Dedifferentiated amniotic fluid mesenchymal stem cell (primary cell): ENCODE data around the gene UBC.
"Not testable (repeated sequence)": the region's sequence is repeated elsewhere in the genome, so short reads cannot be mapped to it uniquely, and the experiment has no call there.

Experiments
- DNase-seq: peaks from one replicate; pipeline ENCODE4 v3.0.0-alpha.2; 2016; ENCODE audit errors: extremely low spot score

Gene UBC

DNA sequence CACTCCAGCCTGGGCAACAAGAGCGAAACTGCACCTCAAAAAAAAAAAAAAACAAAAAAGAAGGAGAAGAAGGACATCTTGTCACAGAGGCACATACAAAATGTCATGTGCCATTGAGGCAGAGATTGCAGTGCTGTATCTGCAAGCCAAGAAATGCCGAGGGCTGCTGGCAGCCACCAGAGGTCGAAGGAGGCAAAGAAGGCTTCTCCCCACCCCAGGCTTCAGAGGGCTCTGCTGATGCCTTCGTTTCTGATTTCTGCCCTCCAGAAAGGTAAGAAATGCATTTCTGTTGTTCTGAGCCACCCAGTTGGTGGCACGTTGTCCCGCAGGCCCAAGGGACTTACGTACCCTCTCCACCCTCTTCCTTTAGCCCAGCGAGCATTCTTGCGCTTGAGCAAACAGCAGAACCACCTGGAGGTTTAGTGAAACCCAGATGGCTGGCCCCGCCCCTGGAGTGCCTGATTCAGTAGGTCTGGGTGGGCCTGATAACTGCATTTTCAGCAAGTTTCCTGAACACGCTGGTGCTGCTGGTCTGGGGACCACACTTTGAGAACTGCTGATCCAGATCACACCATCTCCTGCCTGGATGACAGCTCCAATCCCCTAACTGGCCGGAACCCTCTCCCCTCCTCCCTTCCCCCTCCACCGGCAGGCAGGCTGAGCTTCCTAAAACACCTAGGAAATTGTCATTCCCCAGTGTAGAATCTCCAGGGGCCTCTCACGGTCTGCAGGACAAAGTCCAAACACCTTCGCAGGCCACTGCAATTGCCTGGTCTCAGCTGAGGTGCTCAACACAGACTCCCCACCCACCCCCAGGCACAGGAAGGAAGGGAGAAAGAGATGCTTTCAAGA lies 29.6 kb downstream of the UBC start:
- no peak for DNase-seq

DNA sequence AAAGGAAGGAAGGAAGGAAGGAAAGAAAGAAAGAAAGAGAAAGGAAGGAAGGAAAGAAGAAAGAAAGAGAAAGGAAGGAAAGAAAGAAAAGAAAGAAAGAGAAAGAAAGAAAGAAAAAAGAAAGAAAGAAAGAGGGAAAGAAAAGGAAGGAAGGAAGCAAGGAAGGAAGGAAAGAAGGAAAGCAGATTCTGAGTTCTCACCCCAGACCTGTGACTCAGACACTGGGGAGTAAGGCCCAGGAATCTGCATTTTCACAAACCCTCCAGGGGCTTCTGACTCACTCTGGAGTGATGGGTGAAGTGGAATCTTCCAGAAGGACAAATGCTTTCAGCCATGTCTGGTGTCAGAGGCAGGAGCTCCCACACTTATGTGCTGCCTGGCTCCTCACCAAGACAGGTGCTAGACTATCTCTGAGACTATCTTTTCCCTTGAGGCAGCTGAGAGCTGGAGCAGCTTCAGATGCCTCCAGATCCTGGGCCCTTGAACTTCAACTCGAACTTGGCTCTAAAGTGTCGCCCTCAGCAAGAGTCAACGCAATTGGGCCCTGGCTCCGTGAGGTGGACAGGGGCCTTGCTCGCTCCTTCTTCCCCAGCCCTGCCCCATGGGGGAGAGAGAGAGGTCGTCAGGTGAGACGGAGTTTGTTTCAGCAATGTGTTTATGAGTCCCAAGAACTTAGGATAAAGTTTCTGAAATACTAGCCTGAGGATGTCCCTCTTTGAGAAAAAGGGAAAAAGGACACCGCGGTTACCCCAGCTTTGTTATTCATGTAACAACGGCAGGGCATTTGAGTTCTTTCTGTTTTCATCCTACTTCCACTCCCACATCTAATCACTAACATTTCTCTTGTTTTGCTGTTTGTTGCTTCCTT lies 31.0 kb downstream of the UBC start:
- DNase-seq, result no peak

DNA sequence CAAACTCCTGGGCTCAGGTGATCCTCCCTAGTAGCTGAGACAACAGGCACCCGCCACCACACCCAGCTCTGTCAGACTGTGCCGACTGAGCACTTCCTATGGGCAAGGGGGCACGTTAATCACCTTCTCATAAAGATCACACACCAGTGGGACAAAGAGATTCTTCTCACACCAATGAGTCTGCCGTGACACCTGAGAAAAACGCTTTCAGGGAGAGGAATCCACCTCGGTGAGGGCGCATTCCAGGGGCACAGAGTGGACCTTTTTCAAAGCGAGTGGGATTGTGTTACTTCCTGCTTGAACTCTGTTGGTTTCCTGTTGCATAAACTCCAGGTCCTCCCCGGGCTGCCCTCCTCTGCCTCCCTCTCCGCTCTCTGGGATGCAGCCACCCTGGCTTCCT lies 33.3 kb downstream of the UBC start:
- no peak for DNase-seq

DNA sequence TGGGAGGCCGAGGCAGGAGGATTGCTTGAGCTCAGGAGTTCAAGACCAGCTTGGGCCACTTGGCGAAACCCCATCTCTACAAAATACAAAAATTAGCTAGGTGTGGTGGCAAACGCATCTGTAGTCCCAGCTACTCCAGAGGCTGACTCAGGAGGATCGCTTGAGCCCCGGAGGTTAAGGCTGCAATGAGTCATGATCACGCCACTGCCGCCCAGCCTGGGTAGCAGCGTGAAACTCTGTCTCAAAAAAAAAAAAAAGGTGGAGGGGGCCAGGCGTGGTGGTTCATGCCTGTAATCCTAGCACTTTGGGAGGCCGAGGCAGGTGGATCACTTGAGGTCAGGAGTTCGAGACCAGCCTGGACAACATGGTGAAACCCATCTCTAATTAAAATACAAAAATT lies 34.1 kb downstream of the UBC start:
- not testable (repeated sequence) for DNase-seq

DNA sequence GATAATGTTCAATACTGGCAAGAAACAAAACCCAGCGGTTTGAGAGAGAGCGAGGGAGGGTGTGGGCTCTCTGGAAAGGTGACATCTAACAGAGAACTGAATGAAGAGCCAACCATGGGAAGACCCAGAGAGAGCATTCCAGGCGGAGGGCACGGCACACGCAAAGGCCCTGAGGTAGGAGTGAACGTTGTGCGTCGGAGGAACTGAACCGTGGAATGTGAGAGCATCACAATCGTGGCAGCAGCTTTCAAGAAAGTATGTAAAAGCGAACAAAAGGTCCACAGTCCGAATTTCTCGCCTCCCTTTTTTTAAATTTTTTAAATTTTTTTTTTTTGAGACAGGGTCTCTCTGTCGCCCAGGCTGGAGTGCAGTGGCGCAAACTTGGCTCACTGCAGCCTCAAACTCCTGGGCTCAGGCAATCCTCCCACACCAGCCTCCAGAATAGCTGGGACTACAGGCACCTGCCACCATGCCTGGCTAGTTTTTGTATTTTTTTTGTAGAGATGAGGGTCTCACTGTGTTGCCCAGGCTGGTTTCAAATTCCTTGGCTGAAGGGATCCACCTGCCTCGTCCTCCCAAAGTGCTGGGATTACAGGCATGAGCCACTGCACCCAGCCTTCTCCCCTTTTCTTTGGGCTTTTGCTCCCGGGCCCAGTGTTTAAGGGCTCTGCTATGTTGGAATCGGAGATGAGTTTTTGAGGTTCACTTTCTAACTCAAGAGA lies 35.5 kb downstream of the UBC start:
- DNase-seq, result no peak

DNA sequence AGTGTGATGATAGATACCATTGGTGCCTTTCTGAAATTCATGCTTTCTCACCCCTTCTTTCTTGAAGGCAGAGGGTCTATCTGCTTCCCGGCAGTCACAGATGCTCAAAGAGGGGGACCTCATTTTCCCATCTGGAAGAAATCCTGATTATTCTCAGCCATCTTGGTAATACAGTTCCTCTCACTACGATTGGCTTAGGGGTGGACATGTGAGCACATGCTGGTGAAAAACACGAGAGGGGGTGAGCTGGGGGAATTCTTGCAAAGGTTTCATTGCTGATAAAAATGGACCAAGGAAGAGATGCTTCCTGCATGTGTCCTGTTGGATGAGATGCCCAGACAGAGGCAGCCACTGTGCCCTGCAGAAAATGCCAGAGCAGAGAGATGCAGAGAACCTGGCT lies 37.0 kb downstream of the UBC start:
- no peak for DNase-seq

DNA sequence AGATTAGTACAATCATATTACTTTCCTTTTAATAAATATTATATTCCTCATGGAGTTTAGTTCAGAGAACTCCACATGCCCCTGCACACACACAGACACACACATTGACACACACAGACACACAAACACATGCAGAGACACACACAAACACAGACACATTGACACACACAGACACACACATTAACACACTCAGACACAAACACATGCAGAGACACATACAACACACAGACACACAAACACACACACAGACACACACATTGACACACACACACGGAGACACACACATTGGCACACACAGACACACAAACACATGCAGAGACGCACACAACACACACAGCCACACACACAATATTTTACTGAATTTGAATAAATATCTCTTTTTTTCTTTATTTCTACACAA lies 38.3 kb downstream of the UBC start:
- no peak for DNase-seq

DNA sequence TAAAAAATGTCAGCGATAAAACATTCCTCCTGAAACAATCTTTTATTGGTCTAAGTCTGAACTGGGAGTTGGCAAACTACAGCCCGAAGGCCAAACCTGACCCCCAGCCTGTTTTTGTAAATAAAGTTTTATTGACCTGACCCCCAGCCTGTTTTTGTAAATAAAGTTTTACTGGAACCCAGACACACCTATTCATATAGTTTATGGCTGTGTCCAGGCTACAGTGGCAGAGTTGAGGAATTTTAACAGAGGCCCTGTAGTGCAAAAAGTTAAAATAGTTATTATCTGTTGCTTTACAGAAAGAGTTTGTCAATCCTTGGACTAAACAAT lies 38.7 kb downstream of the UBC start:
- no peak for DNase-seq

DNA sequence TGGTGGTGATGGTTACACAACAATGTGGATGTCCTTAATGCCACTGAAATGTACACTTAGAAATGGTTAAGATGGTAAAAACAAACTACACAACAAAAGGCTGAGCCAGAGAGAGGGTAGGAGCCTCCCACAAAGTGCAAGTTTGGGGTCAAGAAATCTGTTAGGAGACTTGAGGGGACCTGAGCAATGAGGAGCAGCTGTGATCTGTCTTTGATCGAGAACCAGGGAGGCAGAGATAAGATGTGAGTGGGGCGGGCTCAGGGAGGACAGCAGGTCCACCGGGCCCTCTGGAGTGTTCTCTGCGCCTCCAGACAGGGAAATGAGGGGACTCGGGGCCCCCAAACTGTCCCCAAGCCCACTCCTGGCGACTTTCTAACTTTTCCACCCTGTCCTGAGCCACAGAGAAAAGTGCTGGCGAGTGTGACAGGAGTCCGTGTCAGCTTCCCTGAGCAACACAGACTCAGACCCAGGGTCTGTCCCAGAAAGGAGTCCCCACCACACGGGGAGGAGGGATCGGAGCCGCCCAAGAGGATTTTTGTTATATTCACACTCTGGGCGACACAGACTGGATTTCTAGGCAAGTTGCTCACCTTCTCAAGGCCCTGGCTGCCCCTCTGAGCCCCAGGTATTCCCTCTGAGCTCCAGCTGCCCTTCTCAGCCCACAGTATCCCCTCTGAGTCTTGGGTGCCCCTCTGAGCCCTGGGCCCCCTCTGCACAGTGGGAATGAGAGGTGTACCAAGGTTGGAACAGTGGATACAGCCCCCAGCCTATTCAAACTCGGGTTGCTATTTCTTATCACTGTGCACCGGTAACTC lies 39.3 kb downstream of the UBC start:
- DNase-seq, result no peak

DNA sequence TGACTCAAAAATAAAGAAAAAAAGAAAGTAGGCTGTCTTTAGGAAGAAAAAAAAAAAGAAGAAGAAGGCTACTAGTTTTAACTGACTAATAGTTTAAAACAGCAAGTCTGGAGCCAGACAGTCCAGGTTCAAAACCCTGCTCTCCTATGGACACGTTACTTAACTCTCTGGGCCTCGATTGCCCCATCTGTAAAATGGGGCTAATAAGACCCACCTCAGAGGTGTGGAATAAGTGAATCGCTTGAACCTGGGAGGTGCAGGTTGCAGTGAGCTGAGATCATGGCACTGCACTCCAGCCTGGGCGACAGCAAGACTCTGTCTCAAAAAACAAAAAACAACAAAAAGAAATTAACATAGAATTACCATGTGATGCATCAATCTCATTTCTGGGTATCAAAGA lies 40.3 kb downstream of the UBC start:
- no peak for DNase-seq

DNA sequence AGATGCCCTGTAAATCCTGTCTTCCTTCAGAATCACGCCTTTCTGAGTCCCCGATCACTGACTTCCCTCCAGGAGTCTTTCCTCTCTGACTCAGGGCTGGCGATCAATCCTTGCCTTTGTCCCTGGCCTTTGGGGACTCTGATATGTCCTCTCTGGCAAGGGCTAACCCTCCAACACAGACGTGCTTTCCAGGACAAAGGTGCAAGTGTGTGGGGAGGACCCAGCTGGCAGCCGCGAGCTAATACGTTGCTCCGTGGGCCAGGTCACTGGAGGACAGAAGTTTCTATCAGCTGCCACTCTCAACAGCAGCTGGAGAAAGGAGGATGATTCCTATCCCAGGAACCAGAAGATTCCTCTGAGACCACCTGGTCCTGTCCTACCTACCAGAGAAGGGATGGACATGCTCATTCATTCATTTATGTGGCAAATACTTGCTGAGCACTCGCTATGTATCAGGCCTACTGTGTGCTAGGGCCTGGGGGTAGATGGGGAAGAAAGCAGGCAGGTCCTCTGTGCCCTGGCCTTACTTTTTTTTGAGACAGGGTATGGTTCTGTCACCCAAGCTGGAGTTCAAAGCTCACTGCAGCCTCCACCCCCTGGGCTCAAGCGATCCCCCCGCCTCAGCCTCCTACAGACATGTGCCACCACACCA lies 42.3 kb downstream of the UBC start:
- no peak for DNase-seq

DNA sequence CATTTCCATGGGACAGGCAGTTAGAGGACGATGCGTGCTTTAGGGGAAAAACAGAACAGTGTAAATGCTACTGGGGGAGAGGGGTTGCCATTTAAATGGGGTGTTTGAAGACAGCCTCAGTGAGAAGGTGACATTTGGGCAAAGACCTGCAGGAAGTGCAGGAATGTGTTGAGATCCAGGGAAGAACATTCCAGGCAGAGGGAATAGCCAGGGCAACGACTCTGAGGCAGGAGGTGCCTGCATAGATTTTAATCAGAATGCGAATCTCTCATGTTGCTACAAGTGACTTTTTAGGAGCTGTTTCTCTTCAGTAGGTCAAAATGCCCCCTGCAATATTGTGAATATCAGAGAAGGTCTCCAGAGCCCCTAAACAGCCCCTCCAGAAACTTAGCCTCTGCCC lies 43.2 kb downstream of the UBC start:
- DNase-seq, result no peak

DNA sequence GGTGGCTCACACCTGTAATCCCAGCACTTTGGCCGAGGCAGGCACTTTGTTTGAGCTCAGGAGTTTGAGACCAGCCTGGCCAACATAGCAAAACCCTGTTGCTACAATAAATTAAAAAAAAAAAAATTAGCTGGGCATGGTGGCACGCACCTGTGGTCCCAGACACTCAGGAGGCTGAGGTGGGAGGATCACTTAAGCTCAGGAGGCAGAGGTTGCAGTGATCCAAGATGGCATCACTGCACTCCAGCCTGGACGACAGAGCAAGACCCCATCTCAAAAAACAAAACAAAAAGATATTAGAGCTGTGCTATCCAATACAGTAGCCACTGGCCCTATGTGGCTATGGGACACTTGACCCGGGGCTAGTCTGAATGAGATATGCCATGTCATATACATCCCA lies 43.9 kb downstream of the UBC start:
- DNase-seq, result no peak

DNA sequence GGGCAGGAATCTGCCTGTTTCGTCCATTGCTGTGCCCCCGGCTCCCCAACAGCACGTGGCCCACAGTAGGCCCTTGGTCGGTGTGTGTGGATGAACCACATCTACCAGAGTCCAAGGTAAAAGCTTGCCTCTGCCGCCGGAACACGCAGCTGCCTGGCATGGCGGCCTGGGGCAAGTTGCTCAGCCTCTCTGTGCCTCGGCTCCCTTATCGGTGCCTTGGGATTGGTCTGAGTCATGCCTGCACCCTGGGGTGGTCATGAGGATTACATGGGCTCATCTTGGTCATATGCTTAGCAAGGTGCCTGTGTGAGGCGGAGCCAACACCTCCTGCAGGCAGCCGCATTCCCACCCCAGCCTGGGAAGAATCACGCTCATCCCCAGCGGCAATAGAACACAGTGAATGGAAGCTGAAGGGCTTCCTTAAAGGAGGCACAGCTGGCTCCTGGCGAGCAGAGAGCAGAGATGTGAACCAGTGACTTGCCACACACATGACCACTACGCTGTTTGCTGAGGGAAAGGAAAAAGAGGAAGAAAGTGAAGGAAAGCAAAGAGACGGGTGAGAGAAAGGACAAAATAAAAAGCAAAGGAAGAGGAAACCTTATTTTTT lies 45.3 kb downstream of the UBC start:
- no peak for DNase-seq

DNA sequence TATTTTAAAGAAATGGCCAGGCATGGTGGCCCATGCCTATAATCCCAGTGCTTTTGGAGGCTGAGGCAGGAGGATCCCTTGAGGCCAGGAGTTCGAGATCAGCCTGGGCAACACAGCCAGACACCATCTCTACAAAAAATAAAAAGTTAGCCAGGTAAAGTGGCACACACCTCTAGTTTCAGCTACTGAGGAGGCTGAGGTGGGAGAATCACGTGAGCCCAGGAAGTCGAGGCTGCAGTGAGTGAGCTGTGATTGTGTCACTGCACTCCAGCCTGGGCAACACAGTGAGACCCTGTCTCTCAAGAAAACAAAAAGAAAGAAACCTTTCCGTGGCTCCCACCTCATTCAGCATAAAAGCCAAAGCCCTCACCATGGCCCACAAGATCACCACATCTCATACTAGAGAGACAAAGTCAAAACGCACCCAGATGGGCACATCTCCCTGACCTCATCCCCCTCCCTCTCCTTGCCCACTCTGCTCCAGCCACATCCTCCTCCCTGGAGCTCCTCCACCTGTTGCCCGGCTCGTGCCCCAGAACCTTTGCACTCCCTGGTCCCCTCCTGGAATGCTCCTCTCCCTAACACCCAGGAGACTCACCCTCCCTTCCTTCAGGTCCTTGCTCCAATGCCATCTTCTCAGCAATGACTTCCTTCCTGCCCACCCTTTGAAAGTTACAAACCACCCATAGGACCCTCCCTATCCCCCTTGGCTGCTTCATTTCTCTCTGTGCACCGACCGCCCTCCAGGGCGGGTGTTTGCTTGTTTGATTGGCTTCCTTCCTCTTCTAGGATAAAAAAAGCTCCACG lies 46.0 kb downstream of the UBC start:
- DNase-seq, result no peak

DNA sequence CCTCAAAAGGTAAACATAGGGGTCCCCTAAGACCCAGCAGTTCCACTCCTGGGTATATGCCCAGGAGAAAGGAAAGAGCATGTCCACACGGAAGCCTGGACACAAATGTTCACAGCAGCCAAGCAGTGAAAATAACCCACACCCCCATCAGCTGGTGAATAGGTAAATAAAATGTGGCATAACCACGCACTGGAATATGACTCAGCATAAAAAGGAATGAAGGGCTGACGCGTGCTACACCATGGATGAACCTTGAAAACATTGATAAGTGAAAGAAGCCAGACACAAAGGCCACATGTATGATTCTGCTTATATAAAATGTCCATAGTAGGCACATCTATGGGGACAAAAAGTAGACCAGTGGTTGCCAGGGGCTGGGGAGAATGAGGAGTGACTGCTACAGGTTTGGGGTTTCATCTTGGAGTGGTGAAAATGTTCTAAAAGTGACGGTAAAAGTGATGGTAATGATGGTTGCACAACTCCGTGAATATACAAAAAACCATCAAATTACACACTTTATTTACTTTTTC lies 47.0 kb downstream of the UBC start:
- no peak for DNase-seq

DNA sequence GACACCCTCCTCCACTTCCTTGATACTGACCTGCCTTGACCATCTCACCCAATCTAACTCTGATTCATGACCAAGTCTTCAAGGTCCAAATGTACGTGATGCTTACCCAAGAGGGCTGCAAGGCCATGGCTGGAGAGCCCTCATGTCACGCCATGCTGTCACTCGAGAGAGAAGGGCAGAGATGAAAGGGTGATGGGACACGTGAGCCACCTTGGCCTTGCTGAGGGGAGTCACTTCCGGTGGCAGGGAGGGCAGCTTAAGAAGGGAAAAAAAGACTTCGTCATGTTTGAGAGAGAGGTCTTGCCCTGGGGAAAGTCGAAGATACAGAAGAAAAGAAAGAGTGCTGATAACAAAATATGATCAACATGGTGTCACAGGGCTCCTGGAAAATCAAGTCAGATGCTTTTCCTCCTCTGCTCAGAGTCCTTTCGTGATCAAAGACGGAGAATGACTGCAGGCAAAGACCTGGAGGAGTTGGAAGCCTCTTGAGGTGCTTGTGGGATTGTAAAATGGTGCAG lies 47.5 kb downstream of the UBC start:
- DNase-seq, result no peak

DNA sequence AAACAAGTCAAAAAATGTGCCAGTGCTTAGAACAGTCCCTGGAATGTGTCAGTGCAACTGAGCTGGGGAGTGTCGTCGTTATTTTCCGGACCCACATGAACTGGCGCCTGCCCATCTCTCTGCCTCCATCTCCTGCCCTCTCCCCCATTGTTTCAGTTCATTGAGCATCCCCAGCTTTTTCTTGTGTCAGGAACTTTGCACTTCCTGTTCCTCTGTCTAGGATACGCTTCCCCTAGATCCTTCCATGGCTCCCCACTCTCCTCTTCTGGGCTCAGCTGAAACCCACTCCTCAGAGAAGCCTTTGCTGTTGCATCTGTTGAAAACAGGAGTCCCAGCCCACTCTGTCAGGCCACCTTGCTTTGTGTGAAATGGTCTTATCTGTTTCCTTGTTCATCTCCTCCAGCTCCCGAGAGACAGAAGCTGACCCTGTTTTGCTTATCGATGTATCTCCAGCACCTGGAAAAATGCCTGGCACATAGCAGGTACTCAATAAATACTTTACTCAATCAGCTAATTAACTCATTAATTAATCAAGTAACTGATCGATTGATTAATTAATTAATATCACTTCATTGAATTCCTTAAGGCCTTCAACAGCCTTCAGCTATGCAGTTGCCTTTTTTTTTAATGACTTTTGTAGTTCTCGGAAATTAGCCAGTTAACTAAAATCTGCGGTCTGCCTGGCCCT lies 48.1 kb downstream of the UBC start:
- DNase-seq, result no peak

DNA sequence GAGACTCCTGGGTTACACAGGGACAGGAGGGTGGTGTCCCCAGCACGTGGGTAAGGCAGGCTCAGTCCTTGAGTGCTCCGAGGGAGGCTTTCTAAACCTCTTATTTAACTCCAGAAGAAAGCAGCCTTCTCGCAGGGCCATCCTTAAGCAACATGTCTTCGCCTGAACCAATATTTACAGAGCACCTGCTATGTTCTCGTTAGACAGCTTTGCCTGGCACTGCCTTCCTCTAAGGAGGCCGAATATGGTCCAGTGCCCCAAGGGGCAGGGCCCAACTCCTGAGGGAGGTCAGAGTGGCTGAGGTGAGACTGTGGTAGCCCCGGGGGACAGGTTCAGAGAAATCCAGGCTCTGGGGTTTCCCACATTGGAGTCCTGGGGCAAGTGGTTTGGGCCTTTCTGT lies 48.7 kb downstream of the UBC start:
- no peak for DNase-seq
